Liver (tissue), 9 donors: ENCODE measurements around the gene TGFB1I1. TPM values are rescaled to one million over a fixed set of nuclear protein-coding genes. Genes with fewer than 3 reads are reported as not detected.
A peak's percentile ranks its signal among the peaks of the same experiment; 100 is the strongest.

ENCODE experiments used
- DNase-seq: peaks from one replicate; pipeline ENCODE4 v3.0.0-alpha.2; 2017; ENCODE audit warnings: low spot score
- H3K27ac ChIP-seq, 2 donors: one replicate each; pipeline ENCODE4 v1.7.0; 2013; ENCODE audit warnings: inconsistent platforms in 2 of 2, low read length in 2 of 2, control low read depth in 1 of 2, low read depth in 1 of 2, mild to moderate bottlenecking in 1 of 2
- H3K27me3 ChIP-seq, 4 donors: one replicate each; pipeline versions ENCODE4 v1.6.1 to v1.7.0; 2013; ENCODE audit warnings: low read length in 3 of 4, inconsistent platforms in 1 of 4, mild to moderate bottlenecking in 1 of 4, moderate library complexity in 1 of 4; ENCODE audit not compliant: control insufficient read depth in 4 of 4, insufficient read depth in 4 of 4
- H3K36me3 ChIP-seq, 4 donors: one replicate each; pipeline versions ENCODE4 v1.6.1 to v1.7.0; 2013; ENCODE audit warnings: low read length in 3 of 4, mild to moderate bottlenecking in 3 of 4, low read depth in 1 of 4, moderate library complexity in 1 of 4; ENCODE audit not compliant: control insufficient read depth in 4 of 4, insufficient read depth in 3 of 4
- H3K4me1 ChIP-seq, 4 donors: one replicate each; pipeline versions ENCODE4 v1.6.1 to v1.7.0; 2013; ENCODE audit warnings: low read length in 3 of 4, mild to moderate bottlenecking in 3 of 4, moderate library complexity in 1 of 4; ENCODE audit not compliant: control insufficient read depth in 4 of 4, insufficient read depth in 4 of 4
- H3K4me3 ChIP-seq, 3 donors: one replicate each; pipeline versions ENCODE4 v1.6.1 to v1.7.0; 2013; ENCODE audit warnings: low read length in 3 of 3, control low read depth in 1 of 3, low read depth in 1 of 3, mild to moderate bottlenecking in 1 of 3
- H3K9ac ChIP-seq, 2 donors: one replicate each; pipeline ENCODE4 v1.7.0; 2013; ENCODE audit warnings: low read length in 2 of 2, mild to moderate bottlenecking in 2 of 2, moderate library complexity in 2 of 2, control low read depth in 1 of 2, low read depth in 1 of 2
- H3K9me3 ChIP-seq, 4 donors: one replicate each; pipeline versions ENCODE4 v1.6.1 to v1.7.0; 2013; ENCODE audit warnings: low read length in 3 of 4; ENCODE audit not compliant: control insufficient read depth in 4 of 4
- EGR1 ChIP-seq, 2 donors: IDR thresholded peaks; 2 replicates each; pipeline ENCODE4 v1.6.1; 2016 to 2018; ENCODE audit warnings: antibody characterized with exemption in 2 of 2, low read depth in 2 of 2
- FOXA1 ChIP-seq: IDR thresholded peaks from 2 replicates; pipeline ENCODE4 v1.6.1; 2016; ENCODE audit warnings: antibody characterized with exemption
- FOXA2 ChIP-seq: IDR thresholded peaks from 2 replicates; pipeline ENCODE4 v1.6.1; 2016; ENCODE audit warnings: antibody characterized with exemption
- HNF4A ChIP-seq, 2 donors: conservative IDR thresholded peaks; 2 replicates each; pipeline ENCODE4 v1.6.1; 2016; ENCODE audit warnings: antibody characterized with exemption in 2 of 2, mild to moderate bottlenecking in 2 of 2
- HNF4G ChIP-seq: IDR thresholded peaks from 2 replicates; pipeline ENCODE4 v1.6.1; 2016; ENCODE audit warnings: antibody characterized with exemption
- JUND ChIP-seq, 2 donors: IDR thresholded peaks; 2 replicates each; pipeline ENCODE4 v1.6.1; 2016; ENCODE audit warnings: antibody characterized with exemption in 2 of 2
- NR2F2 ChIP-seq: IDR thresholded peaks from 2 replicates; pipeline ENCODE4 v1.6.1; 2016; ENCODE audit warnings: antibody characterized with exemption
- RAD21 ChIP-seq, 2 donors: IDR thresholded peaks; 2 replicates each; pipeline ENCODE4 v1.6.1; 2016; ENCODE audit warnings: antibody characterized with exemption in 2 of 2, mild to moderate bottlenecking in 2 of 2
- RXRA ChIP-seq, 2 donors: IDR thresholded peaks; 2 replicates each; pipeline ENCODE4 v1.6.1; 2017 to 2018; ENCODE audit warnings: antibody characterized with exemption in 2 of 2, mild to moderate bottlenecking in 1 of 2
- SP1 ChIP-seq: IDR thresholded peaks from 2 replicates; pipeline ENCODE4 v1.6.1; 2018; ENCODE audit warnings: antibody characterized with exemption, mild to moderate bottlenecking
- TAF1 ChIP-seq: conservative IDR thresholded peaks from 2 replicates; pipeline ENCODE4 v1.6.1; 2016; ENCODE audit warnings: antibody characterized with exemption, mild to moderate bottlenecking
- YY1 ChIP-seq: IDR thresholded peaks from 2 replicates; pipeline ENCODE4 v1.6.1; 2016; ENCODE audit warnings: antibody characterized with exemption, mild to moderate bottlenecking
- WGBS: extraction: QIAGEN DNeasy Blood & Tissue Kit; methylation state at CpG from one replicate; pipeline ENCODE4 v1.1.7; 2013; 5-methylcytosine and 5-hydroxymethylcytosine counted together
- polyA plus RNA-seq, 2 donors: library from polyadenylated mRNA; stranded (reverse) in 1 of 2; unstranded in 1 of 2; fragments of 200-250 nt in 1 of 2; fragments of >200 nt in 1 of 2; fragmentation: Nextera tagmentation in 1 of 2; extraction: Ambion mirVana in 1 of 2; gene quantifications; one replicate each; pipeline versions ENCODE4 v1.2.1 to v1.2.3, GENCODE V29; 2013 to 2015
- total RNA-seq, 2 donors: library from RNA; depleted of rRNA; stranded (reverse); fragments of >200 nt; gene quantifications; one replicate each; pipeline ENCODE4 v1.2.3, GENCODE V29; 2014
- TF ChIP-seq, protein P1 (sequence below): fragments of 150-350 bp; IDR thresholded peaks from 2 replicates; pipeline ENCODE4 v1.5.1; 2017; ENCODE audit warnings: improper control_type of control experiment, low read depth, low read length; ENCODE audit not compliant: missing input control
- TF ChIP-seq, protein P2 (sequence below): IDR thresholded peaks from 2 replicates; pipeline ENCODE4 v1.6.1; 2016; ENCODE audit warnings: antibody characterized with exemption
- TF ChIP-seq, protein P3 (sequence below): IDR thresholded peaks from 2 replicates; pipeline ENCODE4 v1.6.1; 2016; ENCODE audit warnings: antibody characterized with exemption
- TF ChIP-seq, protein P4 (sequence below): IDR thresholded peaks from 2 replicates; pipeline ENCODE4 v1.6.1; 2016; ENCODE audit warnings: antibody characterized with exemption
- TF ChIP-seq, protein P5 (sequence below): IDR thresholded peaks from 2 replicates; pipeline ENCODE4 v1.6.1; 2016; ENCODE audit warnings: antibody characterized with exemption, mild to moderate bottlenecking
- donor health status: healthy.
- donor health status: healthy.
- donor health status: healthy.
- donor health status: healthy.
- donor health status: healthy.

The TGFB1I1 gene
- total and polyA plus RNA-seq, 4 donors: 4.2 to 8.3 (median 5.8) TPM

DNA sequence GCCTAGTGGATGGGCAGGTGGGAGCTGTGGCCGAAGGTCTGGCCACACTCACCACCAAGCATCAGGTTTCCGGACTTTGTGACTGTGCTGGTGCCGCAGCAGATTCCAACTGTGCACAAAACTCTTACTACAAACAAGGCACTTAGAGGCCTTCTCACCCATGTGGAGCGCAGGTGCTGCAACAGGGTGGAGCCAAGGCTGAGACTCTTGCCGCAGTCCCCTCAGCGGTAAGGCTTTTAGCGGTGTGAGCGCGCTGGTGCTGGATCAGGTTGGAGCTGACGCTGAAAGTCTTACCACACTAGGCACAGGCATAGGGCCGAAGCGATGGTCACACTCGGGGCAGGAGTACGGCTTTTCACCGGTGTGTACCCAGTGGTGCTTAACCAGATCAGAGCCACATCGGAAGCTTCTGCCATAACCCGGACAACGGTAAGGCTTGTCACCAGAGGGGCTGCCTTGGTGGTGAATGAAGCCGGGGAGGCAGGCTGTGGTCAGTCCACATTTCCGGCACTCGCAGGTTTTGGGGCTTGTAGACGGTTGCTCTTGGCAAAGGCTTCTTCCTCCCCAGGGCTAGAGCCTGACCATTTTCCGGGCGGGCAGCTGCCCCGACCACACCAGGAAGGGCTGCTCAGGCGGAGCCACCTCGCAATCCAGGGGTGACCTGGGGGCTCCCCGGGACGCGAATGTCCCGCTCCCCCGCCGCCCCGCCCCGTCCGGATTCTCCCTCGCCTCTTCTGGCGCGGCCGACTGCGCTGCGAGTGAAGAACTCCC lies 13.7 kb upstream of the TGFB1I1 start:
- Histone ChIP-seq H3K27ac (peak overlapping the region; percentile 97 to 98), H3K27me3 (no peaks in the 10 kb centered on the region), H3K4me3 (peak overlapping the region; percentile 66 to 82 (median 74)), H3K9ac (peak overlapping the region; percentile 63 to 72), H3K4me1 (peaks cover 29 to 66% (median 56%) of the 10 kb centered on the region in 4 donors), H3K9me3 (no peaks in the 10 kb centered on the region), H3K36me3 (no peaks in the 10 kb centered on the region)
- peak; percentile 64 for DNase-seq
- WGBS: under 1% methylated on average over 42 of the region's 42 CpGs
- TF ChIP-seq JUND (IDR thresholded peaks at IDR 0.05) (no peak), RAD21 (IDR thresholded peaks at IDR 0.05) (peak; percentile 27 to 65), HNF4A (conservative IDR thresholded peaks at IDR 0.05) (peak; percentile 65 to 71), RXRA (IDR thresholded peaks at IDR 0.05) (peak in 1 of 2 donors; percentile 18), TAF1 (peak; percentile 53), YY1 (no peak), SP1 (peak; percentile 70)
- TF ChIP-seq, protein P1, sequence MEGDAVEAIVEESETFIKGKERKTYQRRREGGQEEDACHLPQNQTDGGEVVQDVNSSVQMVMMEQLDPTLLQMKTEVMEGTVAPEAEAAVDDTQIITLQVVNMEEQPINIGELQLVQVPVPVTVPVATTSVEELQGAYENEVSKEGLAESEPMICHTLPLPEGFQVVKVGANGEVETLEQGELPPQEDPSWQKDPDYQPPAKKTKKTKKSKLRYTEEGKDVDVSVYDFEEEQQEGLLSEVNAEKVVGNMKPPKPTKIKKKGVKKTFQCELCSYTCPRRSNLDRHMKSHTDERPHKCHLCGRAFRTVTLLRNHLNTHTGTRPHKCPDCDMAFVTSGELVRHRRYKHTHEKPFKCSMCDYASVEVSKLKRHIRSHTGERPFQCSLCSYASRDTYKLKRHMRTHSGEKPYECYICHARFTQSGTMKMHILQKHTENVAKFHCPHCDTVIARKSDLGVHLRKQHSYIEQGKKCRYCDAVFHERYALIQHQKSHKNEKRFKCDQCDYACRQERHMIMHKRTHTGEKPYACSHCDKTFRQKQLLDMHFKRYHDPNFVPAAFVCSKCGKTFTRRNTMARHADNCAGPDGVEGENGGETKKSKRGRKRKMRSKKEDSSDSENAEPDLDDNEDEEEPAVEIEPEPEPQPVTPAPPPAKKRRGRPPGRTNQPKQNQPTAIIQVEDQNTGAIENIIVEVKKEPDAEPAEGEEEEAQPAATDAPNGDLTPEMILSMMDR: peak; percentile 32
- TF ChIP-seq, protein P2, sequence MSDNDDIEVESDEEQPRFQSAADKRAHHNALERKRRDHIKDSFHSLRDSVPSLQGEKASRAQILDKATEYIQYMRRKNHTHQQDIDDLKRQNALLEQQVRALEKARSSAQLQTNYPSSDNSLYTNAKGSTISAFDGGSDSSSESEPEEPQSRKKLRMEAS: peak; percentile 28
- TF ChIP-seq, protein P3, sequence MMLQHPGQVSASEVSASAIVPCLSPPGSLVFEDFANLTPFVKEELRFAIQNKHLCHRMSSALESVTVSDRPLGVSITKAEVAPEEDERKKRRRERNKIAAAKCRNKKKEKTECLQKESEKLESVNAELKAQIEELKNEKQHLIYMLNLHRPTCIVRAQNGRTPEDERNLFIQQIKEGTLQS: no peak

DNA sequence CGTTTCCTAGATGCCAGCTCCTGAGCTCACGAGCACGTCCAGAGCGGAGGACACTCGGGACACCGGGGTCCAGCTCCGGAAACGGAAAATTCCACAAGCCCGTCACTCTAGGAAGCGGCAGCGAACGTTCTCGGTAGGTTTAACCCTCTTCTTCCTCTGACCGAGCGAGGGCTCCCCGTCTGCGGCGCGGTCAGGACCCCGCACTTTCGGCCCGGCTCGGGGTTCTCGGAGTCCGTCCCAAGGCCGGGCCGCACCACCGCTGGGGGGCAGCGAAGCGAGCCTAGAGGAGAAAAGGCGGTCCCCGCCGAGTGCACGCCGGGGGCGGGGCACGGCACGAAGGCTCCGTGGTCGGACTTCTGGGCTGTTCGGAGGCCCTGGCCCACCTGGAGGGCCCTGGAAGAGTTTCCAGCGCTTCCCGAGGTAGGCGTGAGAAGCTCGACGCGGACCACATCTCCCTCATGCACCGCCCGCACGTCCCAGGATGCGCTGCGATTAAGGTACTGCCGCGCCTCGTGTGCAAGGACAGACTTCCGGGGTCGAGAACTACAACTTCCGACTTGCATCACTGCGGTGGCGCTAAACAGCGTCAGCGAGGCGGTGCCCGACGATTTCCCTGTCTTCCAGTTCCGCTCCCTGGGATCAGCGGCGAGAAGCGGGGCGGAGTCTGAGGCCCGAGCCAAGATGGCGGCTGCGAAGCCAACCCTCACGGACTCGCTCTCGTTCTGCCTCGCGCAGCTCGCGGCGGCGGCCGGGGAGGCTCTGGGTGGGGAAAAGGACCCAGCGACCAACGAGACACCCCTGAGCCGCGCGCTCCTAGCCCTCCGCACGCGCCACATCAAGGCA lies 12.9 kb upstream of the TGFB1I1 start, which contains the start of gene ARMC5:
Gene ARMC5, plus strand, starts transcription at position 658 of the 843 bp plus-strand sequence. Its CDS starts 24 bp downstream, at position 682.
- no peaks in the 10 kb centered on the region for H3K27me3 ChIP-seq
- H3K27ac ChIP-seq: peak within 1 kb of the TSS; percentile 97 to 98
- no peaks in the 10 kb centered on the region for H3K36me3 ChIP-seq
- DNase-seq: peak; percentile 92
- H3K4me3 ChIP-seq: peak within 1 kb of the TSS; percentile 66 to 82 (median 74)
- H3K9me3 ChIP-seq: no peaks in the 10 kb centered on the region
- H3K4me1 ChIP-seq: peaks cover 27 to 68% (median 53%) of the 10 kb centered on the region in 4 donors
- under 1% methylated on average over 91 of the region's 91 CpGs for WGBS
- peak within 1 kb of the TSS; percentile 63 to 75 for H3K9ac ChIP-seq
- TF ChIP-seq SP1 (no peak), JUND (IDR thresholded peaks at IDR 0.05) (no peak), EGR1 (IDR thresholded peaks at IDR 0.05; ENCODE audit: low read depth in 2 of 2) (peak; percentile 36 to 73), FOXA1 (peak; percentile 34), HNF4G (no peak), RXRA (IDR thresholded peaks at IDR 0.05) (peak; percentile 48 to 54), YY1 (peak; percentile 99), FOXA2 (no peak), NR2F2 (peak; percentile 47), HNF4A (conservative IDR thresholded peaks at IDR 0.05) (peak in 1 of 2 donors; percentile 31)
- TF ChIP-seq, protein P4, sequence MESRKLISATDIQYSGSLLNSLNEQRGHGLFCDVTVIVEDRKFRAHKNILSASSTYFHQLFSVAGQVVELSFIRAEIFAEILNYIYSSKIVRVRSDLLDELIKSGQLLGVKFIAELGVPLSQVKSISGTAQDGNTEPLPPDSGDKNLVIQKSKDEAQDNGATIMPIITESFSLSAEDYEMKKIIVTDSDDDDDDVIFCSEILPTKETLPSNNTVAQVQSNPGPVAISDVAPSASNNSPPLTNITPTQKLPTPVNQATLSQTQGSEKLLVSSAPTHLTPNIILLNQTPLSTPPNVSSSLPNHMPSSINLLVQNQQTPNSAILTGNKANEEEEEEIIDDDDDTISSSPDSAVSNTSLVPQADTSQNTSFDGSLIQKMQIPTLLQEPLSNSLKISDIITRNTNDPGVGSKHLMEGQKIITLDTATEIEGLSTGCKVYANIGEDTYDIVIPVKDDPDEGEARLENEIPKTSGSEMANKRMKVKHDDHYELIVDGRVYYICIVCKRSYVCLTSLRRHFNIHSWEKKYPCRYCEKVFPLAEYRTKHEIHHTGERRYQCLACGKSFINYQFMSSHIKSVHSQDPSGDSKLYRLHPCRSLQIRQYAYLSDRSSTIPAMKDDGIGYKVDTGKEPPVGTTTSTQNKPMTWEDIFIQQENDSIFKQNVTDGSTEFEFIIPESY: no peak
- TF ChIP-seq, protein P2: peak; percentile 94
- TF ChIP-seq, protein P1: peak; percentile 26
- TF ChIP-seq, protein P3: peak; percentile 83
- TF ChIP-seq, protein P5, sequence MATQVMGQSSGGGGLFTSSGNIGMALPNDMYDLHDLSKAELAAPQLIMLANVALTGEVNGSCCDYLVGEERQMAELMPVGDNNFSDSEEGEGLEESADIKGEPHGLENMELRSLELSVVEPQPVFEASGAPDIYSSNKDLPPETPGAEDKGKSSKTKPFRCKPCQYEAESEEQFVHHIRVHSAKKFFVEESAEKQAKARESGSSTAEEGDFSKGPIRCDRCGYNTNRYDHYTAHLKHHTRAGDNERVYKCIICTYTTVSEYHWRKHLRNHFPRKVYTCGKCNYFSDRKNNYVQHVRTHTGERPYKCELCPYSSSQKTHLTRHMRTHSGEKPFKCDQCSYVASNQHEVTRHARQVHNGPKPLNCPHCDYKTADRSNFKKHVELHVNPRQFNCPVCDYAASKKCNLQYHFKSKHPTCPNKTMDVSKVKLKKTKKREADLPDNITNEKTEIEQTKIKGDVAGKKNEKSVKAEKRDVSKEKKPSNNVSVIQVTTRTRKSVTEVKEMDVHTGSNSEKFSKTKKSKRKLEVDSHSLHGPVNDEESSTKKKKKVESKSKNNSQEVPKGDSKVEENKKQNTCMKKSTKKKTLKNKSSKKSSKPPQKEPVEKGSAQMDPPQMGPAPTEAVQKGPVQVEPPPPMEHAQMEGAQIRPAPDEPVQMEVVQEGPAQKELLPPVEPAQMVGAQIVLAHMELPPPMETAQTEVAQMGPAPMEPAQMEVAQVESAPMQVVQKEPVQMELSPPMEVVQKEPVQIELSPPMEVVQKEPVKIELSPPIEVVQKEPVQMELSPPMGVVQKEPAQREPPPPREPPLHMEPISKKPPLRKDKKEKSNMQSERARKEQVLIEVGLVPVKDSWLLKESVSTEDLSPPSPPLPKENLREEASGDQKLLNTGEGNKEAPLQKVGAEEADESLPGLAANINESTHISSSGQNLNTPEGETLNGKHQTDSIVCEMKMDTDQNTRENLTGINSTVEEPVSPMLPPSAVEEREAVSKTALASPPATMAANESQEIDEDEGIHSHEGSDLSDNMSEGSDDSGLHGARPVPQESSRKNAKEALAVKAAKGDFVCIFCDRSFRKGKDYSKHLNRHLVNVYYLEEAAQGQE: peak; percentile 58
